ENCODE data around the gene KIF25.
"Not testable (repeated sequence)": the region's sequence is repeated elsewhere in the genome, so short reads cannot be mapped to it uniquely, and the experiment has no call there.

The KIF25 gene

DNA sequence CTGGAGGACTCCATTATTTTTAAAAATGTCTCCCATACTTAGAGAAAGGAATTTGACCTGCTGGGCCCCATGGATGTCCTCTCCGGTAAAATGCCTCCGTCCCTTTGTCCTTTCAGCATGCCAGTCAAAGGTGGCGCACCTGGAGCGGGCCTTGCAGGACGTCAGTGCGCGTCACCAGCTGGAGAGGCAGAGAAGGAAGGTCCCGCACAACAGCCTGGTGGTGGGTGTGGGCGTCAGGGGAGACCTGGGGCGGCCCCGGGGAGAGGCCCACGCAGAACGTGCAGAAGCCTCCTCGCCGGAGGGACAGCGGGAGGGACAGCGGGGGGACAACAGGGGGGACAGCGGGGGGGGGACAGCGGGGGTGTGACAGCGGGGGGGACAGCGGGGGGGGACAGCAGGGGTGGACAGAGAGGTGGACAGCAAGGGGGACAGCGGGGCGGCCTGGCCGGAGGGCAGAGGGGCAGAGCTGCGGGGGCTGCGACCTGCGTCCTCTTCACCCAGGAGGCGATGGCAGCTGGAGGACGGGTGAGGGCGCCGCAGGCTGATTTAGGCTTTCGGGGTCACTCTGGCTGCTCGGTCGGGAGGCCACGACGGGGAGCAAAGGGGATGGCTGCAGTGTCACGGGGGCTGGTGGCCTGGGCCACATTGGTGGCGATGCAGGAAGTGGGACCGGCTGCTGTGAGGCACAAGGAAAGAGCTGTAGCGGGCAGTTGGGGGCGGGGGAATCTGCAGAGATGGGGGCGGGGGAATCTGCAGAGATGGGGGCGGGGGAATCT is 859 bp upstream of the KIF25 start:
- DNase-seq = no peak

DNA sequence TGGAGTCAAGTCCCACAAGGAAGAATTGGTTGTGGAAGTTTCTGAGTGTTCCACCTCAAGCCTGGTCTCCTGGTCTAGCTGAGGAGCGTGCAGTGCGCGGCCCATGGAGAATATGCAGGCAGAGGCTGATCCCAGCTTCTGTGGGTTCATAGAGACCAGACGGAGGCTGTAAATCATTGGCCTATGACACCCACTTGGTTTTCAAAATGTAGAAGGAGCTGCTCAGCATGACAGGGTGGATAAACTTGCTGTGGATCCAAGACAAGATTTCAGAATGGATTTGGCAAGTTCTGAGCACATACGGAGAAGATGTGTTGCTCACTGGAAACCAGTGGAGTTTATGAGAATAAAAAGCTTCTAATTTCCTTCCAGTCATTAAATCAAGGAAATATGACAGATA is 744 bp downstream of the KIF25 start:
- DNase-seq = no peak

DNA sequence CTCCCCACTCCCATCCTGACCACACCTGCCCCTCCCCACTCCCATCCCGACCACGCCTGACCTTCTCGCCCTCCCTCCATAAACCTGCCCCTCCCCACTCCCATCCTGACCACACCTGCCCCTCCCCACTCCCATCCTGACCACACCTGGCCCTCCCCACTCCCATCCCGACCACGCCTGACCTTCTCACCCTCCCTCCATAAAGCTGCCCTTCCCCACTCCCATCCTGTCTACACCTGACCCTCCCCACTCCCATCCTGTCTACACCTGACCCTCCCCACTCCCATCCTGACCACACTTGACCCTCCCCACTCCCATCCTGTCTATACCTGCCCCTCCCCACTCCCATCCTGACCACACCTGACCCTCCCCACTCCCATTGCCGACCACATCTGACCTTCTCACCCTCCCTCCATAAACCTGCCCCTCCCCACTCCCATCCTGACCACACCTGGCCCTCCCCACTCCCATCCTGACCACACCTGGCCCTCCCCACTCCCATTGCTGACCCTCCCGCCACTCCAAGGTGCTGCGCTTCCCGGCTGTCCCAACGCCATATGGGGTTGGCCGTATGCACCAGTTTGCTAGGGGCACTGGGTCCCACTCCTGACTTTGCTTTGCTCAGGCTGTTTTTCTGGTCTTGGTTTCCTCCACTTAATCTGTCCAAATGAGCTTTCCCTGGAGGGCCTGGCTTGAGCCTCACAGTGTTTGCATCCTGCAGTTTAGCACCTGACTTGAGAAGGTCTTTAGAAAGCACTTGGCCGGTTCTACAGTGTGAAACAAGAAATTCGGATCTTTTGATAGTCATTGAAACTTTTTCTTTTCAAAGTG is 2.9 kb downstream of the KIF25 start:
- DNase-seq = no peak

DNA sequence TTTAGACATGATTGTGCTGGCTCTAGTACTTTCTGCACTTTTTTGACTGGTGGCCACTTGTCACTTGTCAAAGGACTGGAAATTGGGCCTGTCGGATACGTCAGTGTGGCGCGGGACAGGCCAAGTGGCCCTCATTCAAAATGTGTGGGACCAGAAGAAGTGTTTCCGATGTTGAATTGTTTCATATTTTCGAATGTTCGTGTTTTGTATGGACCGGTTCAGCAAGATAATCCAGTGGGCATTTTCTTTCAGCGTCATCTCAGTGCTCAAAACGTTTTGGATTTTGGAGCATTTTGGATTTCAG is 3.5 kb downstream of the KIF25 start:
- no peak for DNase-seq

DNA sequence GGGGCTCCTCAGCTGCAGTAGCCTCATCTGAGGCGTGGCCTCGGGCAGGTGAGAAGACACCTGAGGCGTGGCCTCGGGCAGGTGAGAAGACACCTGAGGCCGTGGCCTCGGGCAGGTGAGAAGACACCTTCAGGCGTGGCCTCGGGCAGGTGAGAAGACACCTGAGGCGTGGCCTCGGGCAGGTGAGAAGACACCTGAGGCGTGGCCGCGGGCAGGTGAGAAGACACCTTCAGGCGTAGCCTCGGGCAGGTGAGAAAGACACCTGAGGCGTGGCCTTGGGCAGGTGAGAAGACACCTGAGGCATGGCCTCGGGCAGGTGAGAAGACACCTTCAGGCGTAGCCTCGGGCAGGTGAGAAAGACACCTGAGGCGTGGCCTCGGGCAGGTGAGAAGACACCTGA is 4.0 kb downstream of the KIF25 start:
- not testable (repeated sequence) for DNase-seq

DNA sequence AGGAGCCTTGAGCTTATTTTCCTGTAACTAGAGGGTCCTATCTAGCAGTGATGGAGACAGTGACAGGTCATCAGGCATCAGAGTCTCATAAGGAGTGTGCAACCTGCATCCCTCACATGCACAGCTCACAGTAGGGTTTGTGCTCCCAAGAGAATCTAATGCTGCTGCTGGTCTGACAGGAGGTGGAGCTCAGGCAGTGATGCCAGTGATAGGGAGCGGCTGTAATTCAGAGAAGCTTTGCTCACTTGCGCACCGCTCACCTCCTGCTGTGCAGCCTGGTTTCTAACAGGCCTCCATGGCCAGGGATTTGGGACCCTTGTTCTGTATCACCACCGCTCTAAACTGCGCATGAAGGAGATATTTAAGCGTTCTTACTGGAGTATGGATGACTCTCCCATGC is 5.3 kb downstream of the KIF25 start:
- DNase-seq = no peak

DNA sequence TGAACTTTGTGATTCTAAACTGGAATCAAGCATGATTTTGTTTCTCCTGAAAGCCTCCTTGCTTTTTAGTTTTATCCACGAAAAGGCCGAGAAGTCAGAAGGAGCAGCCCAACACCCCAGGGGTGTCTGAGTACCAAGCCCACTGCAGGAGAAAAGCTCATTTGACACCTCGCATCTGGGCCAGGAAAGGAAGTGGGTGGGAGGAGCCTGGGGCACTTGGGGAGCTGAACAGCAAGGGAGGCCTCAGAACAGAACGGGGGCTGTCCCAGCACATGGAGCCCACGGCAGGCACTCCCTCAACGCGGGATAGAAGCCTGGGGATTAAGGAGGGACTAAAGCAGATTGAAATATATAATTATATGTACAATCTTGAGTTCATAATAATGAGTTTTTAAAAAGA is 6.6 kb downstream of the KIF25 start:
- DNase-seq = no peak

DNA sequence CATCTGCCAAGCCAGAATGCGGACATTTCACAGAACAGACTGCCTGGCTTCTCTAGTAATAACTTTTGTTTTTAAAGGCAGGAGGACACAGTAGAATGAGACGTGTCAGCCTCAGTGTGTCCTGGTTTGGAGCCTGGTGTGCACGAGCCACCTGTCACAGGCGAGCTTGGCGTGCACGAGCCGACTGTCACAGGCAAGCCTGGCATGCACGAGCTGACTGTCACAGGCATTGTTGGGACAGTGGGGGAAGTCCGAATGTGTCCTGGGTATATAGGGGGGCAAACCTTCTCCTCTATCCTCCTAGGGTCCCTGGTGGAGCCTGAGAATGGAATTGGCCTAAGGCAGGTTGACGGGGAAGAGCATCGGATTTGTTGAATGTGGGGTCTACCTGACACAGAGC is 7.5 kb downstream of the KIF25 start:
- no peak for DNase-seq

DNA sequence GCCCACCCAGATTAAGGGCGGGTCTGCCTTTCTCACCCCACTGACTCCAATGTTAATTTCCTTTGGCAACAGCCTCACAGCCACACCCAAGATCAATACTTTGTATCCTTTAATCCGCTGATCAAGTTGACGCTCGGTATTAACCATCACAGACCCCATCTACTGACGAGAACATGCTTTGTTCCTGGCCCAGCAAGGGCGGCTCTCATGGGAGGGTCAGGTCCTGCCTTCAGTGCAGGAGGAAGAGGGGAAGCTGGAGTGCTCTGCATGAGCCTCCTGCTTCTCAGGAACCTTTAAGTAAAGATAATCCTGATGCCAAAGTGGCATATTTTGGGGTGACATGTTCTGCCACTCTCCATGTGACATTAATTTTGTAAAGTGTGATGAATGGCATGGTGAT is 8.3 kb downstream of the KIF25 start:
- no peak for DNase-seq

DNA sequence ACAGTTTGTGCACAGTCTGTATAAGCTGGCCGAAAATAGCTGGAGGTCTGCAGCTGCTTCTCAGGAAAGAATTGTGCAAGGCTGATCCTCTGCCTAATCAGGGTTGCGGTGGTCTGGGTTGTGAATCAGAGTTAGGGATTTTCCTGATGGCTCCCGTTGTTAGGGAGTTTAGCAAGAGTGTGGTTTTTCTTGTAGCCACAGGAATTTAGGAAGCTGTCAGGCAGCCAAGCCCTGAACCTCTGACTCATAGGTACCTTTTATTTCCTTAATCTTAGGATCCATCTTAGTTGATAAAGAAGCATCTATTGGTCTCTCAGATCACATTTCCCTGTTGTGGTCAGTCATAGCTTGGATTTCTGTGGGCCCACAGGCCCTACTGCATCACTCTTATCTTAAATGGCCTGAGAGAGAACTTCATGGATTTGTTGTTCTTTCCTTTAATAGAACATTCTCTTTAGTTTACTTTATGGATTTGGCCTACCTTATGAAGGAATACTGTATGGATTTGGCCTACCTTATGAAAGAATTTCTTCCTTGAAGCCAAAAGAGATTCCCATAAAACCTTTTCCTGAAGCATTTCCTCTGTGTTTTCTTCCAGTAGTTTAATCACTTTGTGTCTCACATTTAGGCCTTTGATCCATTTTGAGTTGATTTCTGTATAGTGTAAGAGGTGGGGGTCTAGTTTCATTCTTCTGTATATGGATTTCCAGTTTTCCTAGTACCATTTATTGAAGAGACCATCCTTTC is 10.3 kb downstream of the KIF25 start:
- no peak for DNase-seq

DNA sequence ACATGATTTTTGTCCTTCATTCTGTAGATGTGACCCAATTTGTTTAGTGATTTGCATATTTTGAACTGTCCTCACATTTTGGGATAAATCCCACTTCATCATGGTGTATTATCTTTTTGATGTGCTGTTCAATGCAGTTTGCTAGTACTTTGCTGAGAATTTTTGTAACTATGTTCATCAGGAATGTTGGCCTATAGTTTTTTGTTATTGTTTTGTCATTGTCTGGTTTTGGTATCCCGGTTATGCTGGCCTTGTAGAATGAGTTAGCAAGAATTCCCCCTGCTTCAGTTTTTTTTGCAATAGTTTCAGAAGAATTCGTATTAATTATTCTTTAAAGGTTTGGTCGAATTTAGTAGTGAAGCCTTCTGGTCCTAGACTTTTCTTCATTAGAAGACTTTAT is 11.9 kb downstream of the KIF25 start:
- DNase-seq = no peak

DNA sequence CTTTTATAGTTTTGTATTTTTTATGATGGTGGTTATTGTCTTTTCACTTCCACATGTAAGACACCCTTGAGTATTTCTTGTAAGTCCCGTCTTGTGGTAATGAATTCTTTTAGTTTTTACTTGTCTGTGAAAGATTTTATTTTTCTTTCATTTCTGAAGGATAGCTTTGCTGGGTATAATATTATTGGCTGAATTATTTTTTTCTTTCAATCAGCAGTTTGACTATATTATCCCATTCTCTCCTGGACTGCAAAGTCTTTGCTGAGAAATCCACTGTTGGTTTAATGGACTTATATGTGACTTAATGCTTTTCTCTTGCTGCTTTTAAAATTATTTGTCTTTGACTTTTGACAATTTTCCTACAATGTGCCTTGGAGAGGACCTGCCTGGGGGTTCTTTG is 13.8 kb downstream of the KIF25 start:
- DNase-seq = no peak

DNA sequence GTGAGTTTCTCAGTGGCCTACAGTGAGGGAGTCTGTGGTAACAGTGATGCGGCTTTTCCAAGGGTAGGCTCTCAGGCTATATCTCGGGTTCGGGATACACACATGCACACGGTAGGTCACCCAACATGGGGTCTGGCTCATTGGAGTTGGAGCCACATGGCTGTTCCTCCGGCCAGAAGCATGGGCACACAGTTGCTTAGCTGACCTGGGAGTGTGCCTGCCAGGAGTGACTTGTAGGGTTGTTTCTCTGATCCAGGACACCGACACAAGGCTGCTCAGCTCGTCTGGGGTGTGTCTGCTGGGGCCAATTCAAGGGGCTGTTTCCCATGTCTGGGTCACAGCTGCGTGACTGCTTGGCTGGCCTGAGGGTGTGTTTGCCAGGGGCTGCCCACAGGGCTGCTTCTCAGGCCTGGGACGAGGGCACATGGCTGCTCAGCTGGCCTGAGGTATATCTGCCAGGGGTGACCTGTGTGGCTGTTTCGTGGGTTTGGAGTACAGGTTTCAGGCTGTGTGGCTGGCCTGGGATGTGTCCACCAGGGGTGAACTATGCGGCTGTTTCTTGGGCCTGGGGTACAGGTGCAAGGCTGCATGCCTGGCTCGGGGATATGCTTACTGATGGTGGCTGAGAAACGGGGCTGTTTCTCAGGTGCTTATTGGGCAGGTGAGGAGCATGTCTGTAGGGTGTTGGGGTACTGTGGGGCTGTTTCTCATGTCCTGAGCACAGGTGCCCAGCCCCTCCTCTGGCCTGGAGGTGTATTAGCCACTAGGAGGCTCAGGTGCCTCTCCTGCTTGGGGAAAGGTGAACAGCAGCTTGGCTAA is 15.2 kb downstream of the KIF25 start:
- no peak for DNase-seq

DNA sequence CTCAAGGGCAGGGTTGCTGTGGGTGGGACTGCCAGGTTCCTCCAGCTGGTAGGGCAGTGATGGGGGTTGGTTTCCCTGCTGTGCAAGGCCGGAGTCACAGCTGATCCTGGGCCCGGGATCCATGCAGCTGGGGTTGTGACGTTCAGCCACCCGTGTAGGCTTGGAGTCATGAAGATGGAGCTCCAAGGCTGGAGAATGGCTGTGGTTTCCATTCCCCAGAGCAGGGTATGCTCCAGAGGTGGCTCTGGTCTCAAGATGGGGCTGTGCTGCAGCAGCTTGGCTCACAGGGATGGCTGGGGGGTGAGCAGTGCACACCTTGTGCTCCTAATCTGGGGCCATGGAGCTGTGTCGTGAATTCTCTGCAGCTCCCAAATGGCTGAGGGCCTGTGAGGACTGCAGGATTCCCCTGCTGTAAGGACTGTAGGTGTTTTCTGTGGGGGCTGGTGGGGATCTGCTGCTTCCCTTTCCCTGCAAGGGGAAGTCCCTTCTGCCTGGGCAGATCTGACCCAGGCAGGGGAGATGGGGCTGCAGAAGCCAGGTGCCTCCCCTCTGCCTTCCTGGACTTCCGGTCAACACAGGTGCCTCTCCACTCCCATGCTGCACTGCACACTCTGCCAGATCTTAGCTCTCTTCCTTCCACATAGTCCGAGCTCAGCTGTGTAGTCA is 15.9 kb downstream of the KIF25 start:
- DNase-seq = no peak

DNA sequence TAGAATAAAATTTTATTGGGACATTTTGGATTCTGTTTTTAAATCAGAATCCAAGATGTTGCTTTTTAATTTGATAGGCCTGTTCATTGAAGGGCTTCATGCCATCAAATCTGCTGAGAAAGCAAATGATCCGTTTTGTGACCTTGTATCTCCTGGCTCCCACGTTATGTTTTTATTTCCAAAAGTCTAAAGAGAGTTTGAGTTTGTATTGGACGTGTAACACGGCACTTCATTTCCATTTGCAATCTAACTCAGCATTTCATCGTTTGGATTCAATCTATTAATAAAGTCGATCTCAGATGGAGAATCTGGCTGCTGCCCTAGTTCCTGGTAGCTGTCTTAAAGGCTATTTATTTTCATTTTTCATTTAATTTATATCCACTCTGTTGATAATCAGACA is 17.0 kb downstream of the KIF25 start:
- DNase-seq = no peak

DNA sequence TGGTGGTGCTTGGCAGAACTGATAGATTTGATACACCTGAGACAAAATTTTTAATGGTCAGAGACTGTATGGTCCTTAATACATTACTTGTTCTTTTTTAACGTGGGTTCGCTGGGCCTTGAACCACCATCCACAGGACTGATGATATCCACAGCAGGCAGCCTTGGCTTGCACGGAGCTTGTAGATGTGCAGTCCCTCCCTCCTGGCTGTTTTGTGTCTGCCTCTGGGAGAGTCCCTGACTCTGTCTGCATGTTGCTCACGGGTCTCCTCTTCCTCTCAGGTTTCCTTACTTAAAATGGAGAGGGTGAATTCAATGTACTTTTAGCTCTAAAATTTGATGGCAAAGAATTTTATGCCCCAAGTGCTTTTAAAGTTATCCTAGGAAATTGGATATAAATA is 17.5 kb downstream of the KIF25 start:
- no peak for DNase-seq

DNA sequence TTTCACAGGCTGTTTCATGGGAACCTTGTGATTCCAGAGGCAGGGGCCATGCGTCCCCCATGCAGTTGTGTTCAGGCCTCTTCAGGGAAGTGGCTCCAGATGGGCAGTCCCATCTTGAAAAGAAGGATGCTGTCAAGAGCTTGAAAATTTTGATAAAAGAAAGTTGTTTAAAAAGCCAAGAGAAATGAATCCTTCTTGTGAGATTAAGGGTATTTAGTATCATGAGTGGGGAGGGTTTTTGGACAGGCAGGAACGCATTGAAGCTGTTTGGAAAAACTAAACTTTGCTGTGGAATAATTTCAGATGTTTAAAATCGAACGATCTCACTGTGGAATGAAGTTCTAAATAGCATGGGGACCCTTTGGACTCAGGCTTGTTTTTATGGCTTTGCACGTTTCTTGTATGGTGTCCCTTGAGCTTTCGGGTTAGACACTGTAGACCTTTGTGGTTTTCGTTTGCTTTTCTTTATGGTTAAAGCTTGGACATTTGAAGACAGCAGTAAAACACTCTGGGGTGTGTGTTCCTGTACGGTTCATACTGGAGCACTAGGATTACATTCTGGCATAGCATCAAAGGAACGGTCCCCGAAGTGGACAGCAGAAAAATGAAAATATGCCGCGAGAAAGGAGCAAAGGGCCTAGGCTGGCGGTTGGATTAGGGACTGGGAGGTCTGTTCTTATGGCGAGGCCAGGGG is 18.2 kb downstream of the KIF25 start:
- DNase-seq = no peak

DNA sequence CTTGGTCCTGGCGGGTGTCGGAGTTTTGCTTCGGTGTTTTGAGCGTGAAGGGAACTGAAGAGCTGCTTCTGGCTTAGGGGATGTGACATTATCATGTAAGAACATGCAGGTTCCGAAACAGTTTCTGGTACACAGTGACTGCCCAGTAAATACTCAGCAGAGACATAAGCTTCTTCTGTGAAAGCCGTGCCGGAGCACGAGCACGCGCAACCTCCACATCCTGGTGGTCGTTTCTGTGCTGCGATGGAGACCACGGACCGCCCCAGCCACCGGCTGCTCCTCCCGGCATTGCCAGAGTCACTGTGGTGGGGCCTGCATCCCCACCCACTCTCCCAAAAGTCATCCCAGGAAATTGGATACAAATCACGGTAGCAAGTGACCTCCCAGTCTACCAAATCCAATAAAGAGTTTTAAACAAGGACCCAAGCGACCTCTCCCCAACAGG is 18.7 kb downstream of the KIF25 start:
- DNase-seq = no peak

DNA sequence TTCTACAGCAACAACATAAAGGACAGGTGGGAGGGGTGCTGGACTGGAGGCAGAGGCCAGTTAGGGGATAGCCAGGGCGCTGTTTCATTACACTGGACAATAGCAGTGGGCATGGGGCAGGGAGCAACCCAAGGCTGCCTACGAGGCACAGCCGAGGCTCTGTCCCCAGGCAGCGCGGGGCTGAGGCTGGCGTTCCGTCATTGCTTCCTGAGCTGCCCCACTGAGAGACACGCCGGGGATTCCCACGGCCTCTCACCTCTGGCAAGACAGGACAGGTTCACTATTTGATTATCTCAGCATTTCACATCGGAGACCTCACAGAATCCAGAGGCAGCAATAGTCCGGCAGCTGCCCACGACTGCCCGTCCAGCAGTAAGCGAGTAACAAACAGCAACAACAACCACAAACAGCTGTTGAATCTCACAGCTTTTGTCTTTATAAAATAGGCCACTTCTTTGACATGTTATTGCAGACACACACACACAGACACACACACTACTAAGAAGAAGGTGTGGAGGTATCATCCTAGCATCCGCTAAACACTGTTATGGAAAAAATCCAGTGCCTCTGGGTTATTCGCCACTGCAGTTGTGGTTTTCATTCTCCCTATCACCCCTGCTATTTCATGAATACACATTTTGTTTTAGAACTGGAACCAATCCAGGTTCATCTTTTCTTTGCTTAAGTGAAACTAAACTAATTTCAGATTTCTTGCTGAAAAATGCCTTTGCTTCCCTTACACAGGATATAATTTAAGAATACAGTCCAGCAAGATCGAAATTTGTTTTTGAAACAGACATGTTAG is 19.5 kb downstream of the KIF25 start:
- DNase-seq = no peak

DNA sequence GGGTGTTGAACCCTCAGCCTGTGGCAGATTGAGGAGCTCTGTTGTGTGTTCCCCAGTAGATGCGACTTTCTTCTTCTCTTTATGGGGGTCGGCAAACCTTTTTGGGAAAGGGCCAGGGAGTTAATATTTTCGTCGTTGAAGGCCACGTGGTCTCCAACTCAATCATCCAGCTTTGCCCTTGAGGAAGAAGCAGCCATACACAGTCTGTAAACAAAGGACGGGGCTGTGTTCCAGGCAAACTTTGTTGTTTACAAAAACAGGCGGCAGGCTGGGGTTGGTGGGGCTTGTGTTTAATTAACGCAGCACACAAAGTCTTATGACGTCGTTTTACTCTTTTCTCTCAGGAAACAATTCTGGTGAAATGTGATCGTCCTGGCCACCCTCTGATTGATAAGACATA is 20.2 kb downstream of the KIF25 start:
- DNase-seq = no peak

DNA sequence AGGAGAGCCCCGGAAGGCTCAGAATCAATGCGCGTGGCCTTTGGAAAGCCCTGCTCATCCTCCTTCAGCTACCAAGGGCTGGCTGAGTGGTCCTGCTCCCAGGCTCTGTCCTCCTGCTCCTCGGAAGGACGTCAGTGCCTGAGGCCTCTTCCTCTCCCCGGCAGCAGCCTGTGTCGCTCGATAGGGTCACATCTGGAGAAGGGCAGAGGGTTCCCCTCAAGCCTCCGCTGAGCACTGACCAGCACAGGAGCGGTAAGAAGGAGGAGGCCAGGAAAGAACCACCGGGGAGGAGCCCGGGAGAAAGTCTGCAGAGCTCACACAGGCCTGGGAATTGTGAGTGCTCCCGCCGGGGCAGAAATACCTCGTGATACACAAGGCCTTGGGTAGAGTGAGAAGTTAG is 21.2 kb downstream of the KIF25 start:
- no peak for DNase-seq

Measured in activated CD4-positive, alpha-beta T cell treated with anti-CD3 and anti-CD28 coated beads for 48 hours (primary cell).